ENCODE results near the gene PTPN23.
A peak's percentile ranks its signal among the peaks of the same experiment; 100 is the strongest.

DNA sequence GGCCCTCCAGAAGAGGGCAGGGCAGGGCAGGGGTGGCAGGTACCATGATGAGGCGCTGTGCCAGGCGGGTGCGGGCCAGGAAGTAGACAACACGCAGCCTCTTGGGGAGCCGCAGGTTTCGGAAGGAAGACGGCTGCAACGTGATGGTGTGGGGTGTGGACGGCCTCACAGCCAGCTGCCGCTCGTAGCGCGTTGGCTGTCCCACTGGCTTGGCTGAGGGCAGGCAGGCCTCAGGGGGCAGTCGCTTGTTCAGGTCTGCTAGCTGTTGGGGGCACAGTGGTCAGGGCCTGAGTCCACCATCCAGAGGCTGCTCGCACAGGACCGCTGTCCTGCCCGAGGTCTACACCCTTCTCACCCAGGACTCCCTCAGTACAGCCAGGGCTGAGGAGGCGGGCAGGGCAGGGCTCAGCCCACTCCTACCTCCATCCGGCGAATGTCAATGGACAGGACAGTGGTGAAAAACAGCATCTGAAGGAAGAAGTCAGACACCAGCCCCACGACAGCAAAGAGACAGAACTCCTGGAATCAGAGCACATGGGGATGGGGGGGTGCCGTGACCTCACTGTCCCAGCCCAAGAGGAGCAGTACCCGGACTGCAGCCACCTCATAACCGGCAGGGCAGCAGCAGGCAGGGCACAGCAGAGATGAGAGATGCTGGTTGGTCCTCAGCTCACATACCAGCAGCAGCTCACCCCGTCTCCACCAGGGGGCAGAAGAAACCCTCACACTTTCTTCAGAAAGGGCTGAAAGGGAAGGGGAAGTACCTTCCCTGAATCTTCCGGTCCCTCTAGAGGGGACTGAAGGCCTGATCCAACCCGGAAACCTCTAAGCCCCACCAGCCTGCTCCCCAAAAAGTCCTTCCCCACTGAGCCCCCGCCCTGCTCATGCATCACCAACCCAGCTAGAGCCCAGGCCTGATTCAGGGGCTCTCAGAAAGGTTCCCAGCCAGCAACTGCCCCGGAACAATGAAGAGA is 40.0 kb downstream of the PTPN23 start:
- TF ChIP-seq ZNF202 (tag by site-specific recombination; IDR thresholded peaks at IDR 0.05; ENCODE audit: borderline replicate concordance) (no peak), YY1 (tag by site-specific recombination; IDR thresholded peaks at IDR 0.05) (no peak), ZNF768 (tag by site-specific recombination; IDR thresholded peaks at IDR 0.05) (no peak), KLF10 (tag by site-specific recombination; IDR thresholded peaks at IDR 0.05) (no peak), ZNF223 (tag by site-specific recombination; IDR thresholded peaks at IDR 0.05) (no peak), ZNF274 (IDR thresholded peaks at IDR 0.05; ENCODE audit: low read length) (no peak), ZNF274 (tag by site-specific recombination; IDR thresholded peaks at IDR 0.05; ENCODE audit: borderline replicate concordance) (no peak), TCF7L2 (IDR thresholded peaks at IDR 0.05; ENCODE audit: borderline replicate concordance, low read depth, low read length) (no peak), ZNF626 (tag by site-specific recombination; IDR thresholded peaks at IDR 0.05) (no peak), ZNF10 (tag by site-specific recombination; IDR thresholded peaks at IDR 0.05) (no peak), OSR2 (tag by site-specific recombination; IDR thresholded peaks at IDR 0.05) (no peak), RBAK (tag by site-specific recombination; IDR thresholded peaks at IDR 0.05) (no peak)
- TF ChIP-seq, protein P1, sequence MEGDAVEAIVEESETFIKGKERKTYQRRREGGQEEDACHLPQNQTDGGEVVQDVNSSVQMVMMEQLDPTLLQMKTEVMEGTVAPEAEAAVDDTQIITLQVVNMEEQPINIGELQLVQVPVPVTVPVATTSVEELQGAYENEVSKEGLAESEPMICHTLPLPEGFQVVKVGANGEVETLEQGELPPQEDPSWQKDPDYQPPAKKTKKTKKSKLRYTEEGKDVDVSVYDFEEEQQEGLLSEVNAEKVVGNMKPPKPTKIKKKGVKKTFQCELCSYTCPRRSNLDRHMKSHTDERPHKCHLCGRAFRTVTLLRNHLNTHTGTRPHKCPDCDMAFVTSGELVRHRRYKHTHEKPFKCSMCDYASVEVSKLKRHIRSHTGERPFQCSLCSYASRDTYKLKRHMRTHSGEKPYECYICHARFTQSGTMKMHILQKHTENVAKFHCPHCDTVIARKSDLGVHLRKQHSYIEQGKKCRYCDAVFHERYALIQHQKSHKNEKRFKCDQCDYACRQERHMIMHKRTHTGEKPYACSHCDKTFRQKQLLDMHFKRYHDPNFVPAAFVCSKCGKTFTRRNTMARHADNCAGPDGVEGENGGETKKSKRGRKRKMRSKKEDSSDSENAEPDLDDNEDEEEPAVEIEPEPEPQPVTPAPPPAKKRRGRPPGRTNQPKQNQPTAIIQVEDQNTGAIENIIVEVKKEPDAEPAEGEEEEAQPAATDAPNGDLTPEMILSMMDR (tag by site-specific recombination; IDR thresholded peaks at IDR 0.05): peak; percentile 78
- TF ChIP-seq, protein P2, sequence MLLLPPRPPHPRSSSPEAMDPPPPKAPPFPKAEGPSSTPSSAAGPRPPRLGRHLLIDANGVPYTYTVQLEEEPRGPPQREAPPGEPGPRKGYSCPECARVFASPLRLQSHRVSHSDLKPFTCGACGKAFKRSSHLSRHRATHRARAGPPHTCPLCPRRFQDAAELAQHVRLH (tag by site-specific recombination; IDR thresholded peaks at IDR 0.05): no peak
- TF ChIP-seq, protein P3, sequence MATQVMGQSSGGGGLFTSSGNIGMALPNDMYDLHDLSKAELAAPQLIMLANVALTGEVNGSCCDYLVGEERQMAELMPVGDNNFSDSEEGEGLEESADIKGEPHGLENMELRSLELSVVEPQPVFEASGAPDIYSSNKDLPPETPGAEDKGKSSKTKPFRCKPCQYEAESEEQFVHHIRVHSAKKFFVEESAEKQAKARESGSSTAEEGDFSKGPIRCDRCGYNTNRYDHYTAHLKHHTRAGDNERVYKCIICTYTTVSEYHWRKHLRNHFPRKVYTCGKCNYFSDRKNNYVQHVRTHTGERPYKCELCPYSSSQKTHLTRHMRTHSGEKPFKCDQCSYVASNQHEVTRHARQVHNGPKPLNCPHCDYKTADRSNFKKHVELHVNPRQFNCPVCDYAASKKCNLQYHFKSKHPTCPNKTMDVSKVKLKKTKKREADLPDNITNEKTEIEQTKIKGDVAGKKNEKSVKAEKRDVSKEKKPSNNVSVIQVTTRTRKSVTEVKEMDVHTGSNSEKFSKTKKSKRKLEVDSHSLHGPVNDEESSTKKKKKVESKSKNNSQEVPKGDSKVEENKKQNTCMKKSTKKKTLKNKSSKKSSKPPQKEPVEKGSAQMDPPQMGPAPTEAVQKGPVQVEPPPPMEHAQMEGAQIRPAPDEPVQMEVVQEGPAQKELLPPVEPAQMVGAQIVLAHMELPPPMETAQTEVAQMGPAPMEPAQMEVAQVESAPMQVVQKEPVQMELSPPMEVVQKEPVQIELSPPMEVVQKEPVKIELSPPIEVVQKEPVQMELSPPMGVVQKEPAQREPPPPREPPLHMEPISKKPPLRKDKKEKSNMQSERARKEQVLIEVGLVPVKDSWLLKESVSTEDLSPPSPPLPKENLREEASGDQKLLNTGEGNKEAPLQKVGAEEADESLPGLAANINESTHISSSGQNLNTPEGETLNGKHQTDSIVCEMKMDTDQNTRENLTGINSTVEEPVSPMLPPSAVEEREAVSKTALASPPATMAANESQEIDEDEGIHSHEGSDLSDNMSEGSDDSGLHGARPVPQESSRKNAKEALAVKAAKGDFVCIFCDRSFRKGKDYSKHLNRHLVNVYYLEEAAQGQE (tag by site-specific recombination; IDR thresholded peaks at IDR 0.05): no peak
